Measurements from ENCODE around the gene TBC1D22A. TPM values are rescaled to one million over a fixed set of nuclear protein-coding genes. Genes with fewer than 3 reads are reported as not detected.

The TBC1D22A gene
- total and polyA plus RNA-seq, 2 experiments from 2014 or later = 9.6 to 13.3 TPM

DNA sequence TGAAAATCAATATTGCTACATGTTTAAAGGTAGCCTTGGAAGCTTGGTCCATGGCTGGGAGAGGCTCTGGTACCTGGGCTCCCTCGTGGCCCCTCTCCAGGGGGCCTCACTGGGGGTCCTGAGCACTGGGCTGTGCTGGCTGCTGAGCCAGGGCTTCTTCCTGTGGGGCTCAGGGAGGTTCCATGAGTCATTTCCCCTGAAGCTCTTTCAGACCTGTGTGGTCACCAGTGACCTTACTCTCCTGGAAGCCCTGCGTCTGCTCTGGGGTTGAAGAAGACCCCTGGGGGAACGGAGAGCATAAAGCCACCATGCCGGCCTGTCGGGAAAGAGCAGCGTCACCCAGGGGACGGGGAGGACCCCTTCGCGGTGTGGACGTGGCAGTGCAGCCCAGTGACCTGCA is 389.0 kb downstream of the TBC1D22A start:
- Histone ChIP-seq H4K20me1 (replicated peaks; ENCODE audit: insufficient read depth) (no peaks in the 10 kb centered on the region; the same call in 1 of the 2 replicates), H2AFZ (no peak overlapping the region), H3K4me2 (no peak overlapping the region), H3K9me2 (ENCODE audit: insufficient read depth) (no peaks in the 10 kb centered on the region), H3K27ac (ENCODE audit: low read depth) (no peak overlapping the region), H3K79me2 (replicated peaks; ENCODE audit: insufficient read depth) (no peaks in the 10 kb centered on the region), H3F3A (replicated peaks; ENCODE audit: low read depth) (no peaks in the 10 kb centered on the region), H3K4me1 (ENCODE audit: insufficient read depth) (no peaks in the 10 kb centered on the region), H3K36me3 (ENCODE audit: insufficient read depth) (no peaks in the 10 kb centered on the region), H3K4me3 (no peak overlapping the region), H3K27me3 (ENCODE audit: insufficient read depth) (no peaks in the 10 kb centered on the region)
- Mint-ChIP-seq H3K27ac (no peak overlapping the region), H3K27me3 (ENCODE audit: insufficient read depth, low read depth, poor library complexity) (peaks cover 7% of the 10 kb centered on the region), H3K4me1 (no peaks in the 10 kb centered on the region; the same call in 1 of the 3 replicates), H3K9me3 (peaks cover 3% of the 10 kb centered on the region; the same call in 1 of the 3 replicates), H3K4me3 (no peak overlapping the region), H3K36me3 (ENCODE audit: low read depth) (no peaks in the 10 kb centered on the region)
- no peak for TF ChIP-seq JUNB (IDR thresholded peaks at IDR 0.05; ENCODE audit: unreplicated experiment)
- TF ChIP-seq ZNF331 (CRISPR knock-in tag; IDR thresholded peaks at IDR 0.05; ENCODE audit: low read depth) = no peak
- TF ChIP-seq CREB1 (CRISPR knock-in tag; IDR thresholded peaks at IDR 0.05; ENCODE audit: low read depth) = no peak
- no peak for TF ChIP-seq NANOG (IDR thresholded peaks at IDR 0.05; ENCODE audit: borderline replicate concordance)
- ATAC-seq (no peak), DNase-seq (ENCODE audit: low spot score) (no peak)

DNA sequence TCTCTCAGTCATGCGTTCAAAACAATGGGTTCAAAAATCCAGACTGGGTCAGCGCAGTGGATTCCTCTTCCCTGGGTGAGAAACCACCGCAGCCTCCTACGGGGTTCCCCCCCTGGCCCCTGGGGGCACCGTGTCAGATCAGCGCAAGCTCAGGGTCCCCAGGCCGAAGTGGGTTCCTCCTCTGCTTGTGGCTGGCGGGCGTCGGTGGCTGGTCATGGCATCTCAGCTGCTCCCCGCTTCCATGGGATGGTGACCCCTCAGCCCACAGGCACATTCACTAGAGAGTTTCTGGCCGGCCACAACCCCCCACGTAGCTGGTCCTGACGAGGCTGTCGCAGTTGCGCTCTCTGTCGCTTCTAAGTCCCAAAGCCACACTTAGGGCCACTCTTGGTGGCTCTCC is 389.8 kb downstream of the TBC1D22A start:
- H3K4me3 ChIP-seq = no peak overlapping the region
- H3K27ac ChIP-seq (ENCODE audit: low read depth) = no peak overlapping the region
- H3F3A ChIP-seq (replicated peaks; ENCODE audit: low read depth) = no peaks in the 10 kb centered on the region
- no peak overlapping the region for H3K4me2 ChIP-seq
- H3K4me1 Mint-ChIP-seq = no peaks in the 10 kb centered on the region; the same call in 1 of the 3 replicates
- peaks cover 7% of the 10 kb centered on the region for H3K27me3 Mint-ChIP-seq (ENCODE audit: insufficient read depth, low read depth, poor library complexity)
- ATAC-seq = no peak
- no peak overlapping the region for H3K27ac Mint-ChIP-seq
- H3K4me3 Mint-ChIP-seq = no peak overlapping the region
- DNase-seq (ENCODE audit: low spot score) = no peak
- H3K27me3 ChIP-seq (ENCODE audit: insufficient read depth) = no peaks in the 10 kb centered on the region
- TF ChIP-seq, protein P1, sequence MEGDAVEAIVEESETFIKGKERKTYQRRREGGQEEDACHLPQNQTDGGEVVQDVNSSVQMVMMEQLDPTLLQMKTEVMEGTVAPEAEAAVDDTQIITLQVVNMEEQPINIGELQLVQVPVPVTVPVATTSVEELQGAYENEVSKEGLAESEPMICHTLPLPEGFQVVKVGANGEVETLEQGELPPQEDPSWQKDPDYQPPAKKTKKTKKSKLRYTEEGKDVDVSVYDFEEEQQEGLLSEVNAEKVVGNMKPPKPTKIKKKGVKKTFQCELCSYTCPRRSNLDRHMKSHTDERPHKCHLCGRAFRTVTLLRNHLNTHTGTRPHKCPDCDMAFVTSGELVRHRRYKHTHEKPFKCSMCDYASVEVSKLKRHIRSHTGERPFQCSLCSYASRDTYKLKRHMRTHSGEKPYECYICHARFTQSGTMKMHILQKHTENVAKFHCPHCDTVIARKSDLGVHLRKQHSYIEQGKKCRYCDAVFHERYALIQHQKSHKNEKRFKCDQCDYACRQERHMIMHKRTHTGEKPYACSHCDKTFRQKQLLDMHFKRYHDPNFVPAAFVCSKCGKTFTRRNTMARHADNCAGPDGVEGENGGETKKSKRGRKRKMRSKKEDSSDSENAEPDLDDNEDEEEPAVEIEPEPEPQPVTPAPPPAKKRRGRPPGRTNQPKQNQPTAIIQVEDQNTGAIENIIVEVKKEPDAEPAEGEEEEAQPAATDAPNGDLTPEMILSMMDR (conservative IDR thresholded peaks at IDR 0.05; ENCODE audit: low read depth in 2 of 2) = no peak
- TF ChIP-seq CREB1 (CRISPR knock-in tag; IDR thresholded peaks at IDR 0.05; ENCODE audit: low read depth) (no peak), ZNF462 (CRISPR knock-in tag; IDR thresholded peaks at IDR 0.05) (no peak), POLR2AphosphoS5 (IDR thresholded peaks at IDR 0.05; ENCODE audit: low read depth) (no peak)
- H3K9me3 Mint-ChIP-seq = peaks cover 3% of the 10 kb centered on the region; the same call in 1 of the 3 replicates
- H4K20me1 ChIP-seq (replicated peaks; ENCODE audit: insufficient read depth) = no peaks in the 10 kb centered on the region; the same call in 1 of the 2 replicates
- H3K36me3 Mint-ChIP-seq (ENCODE audit: low read depth) = no peaks in the 10 kb centered on the region
- no peaks in the 10 kb centered on the region for H3K9me2 ChIP-seq (ENCODE audit: insufficient read depth)
- no peaks in the 10 kb centered on the region for H3K79me2 ChIP-seq (replicated peaks; ENCODE audit: insufficient read depth)
- no peaks in the 10 kb centered on the region for H3K4me1 ChIP-seq (ENCODE audit: insufficient read depth)
- no peaks in the 10 kb centered on the region for H3K36me3 ChIP-seq (ENCODE audit: insufficient read depth)
- H2AFZ ChIP-seq = no peak overlapping the region
